Omental fat pad (tissue), 4 donors: ENCODE measurements around the gene MSANTD1. TPM values are rescaled to one million over a fixed set of nuclear protein-coding genes. Genes with fewer than 3 reads are reported as not detected.

ENCODE experiments used
- ATAC-seq: fragments of 150-250 bp; one replicate; pipeline ENCODE4 v1.9.1; 2016; ENCODE audit warnings: mild to moderate bottlenecking, moderate library complexity; ENCODE audit not compliant: low FRiP score
- DNase-seq: peaks from one replicate; pipeline ENCODE4 v3.0.0-alpha.2; 2019; ENCODE audit warnings: low spot score
- CTCF ChIP-seq, 3 donors: fragments of 450-650 bp; IDR thresholded peaks; one replicate each; pipeline ENCODE4 v1.5.1; 2016 to 2017; ENCODE audit warnings: antibody characterized with exemption in 3 of 3, mild to moderate bottlenecking in 3 of 3, moderate library complexity in 2 of 3
- total RNA-seq, 4 donors: library from RNA; depleted of rRNA; stranded (reverse); fragments of >200 nt; gene quantifications; one replicate each; pipeline ENCODE4 v1.1.0, GENCODE V29; 2016

Gene MSANTD1
- total RNA-seq, 4 donors from 2014 or later: 0.31 to 1.1 (median 0.86) TPM

GRCh38 chr4:3241898-3242524 lies 6.9 kb upstream of the MSANTD1 start:
- no peak for TF ChIP-seq CTCF (IDR thresholded peaks at IDR 0.05)
- DNase-seq: no peak
- ATAC-seq: peak; percentile 74

GRCh38 chr4:3243136-3243780 lies 5.7 kb upstream of the MSANTD1 start:
- DNase-seq (no peak), ATAC-seq (no peak)
- no peak for TF ChIP-seq CTCF (IDR thresholded peaks at IDR 0.05)

- TF ChIP-seq CTCF (IDR thresholded peaks at IDR 0.05): no peak
- DNase-seq: no peak
- ATAC-seq: no peak
Measured at GRCh38 chr4:3244002-3244401, 5.0 kb upstream of the MSANTD1 start.

GRCh38 chr4:3244747-3245146 lies 4.2 kb upstream of the MSANTD1 start:
- no peak for DNase-seq
- TF ChIP-seq CTCF (IDR thresholded peaks at IDR 0.05): no peak
- no peak for ATAC-seq

GRCh38 chr4:3245676-3246075 lies 3.3 kb upstream of the MSANTD1 start:
- DNase-seq (no peak), ATAC-seq (no peak)
- no peak for TF ChIP-seq CTCF (IDR thresholded peaks at IDR 0.05)

- DNase-seq (no peak), ATAC-seq (no peak)
- no peak for TF ChIP-seq CTCF (IDR thresholded peaks at IDR 0.05)
Measured at GRCh38 chr4:3246458-3247398, 2.2 kb upstream of the MSANTD1 start.
